ENCODE measurements around the gene ITGB4.

ITGB4 gene

DNA sequence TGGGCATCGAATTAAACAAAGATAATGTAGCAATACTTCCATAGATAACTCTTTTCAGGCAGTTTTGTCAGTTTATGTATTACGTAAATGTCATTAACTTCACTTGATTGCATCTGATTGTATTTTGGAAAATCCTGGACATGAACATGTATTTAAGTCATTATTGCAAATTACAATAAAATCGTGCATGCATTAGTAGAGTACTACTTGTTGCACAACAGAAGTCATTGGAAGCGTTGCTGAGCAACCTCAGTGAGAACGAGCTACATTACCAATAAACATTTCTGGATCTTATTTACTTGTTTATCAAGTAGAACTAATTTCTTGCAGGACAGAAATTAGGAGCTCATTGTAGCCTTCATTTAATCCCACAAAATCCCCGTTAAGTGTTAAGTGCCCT lies 70.0 kb downstream of the ITGB4 start:
- no peak for DNase-seq (ENCODE audit: low read depth)

DNA sequence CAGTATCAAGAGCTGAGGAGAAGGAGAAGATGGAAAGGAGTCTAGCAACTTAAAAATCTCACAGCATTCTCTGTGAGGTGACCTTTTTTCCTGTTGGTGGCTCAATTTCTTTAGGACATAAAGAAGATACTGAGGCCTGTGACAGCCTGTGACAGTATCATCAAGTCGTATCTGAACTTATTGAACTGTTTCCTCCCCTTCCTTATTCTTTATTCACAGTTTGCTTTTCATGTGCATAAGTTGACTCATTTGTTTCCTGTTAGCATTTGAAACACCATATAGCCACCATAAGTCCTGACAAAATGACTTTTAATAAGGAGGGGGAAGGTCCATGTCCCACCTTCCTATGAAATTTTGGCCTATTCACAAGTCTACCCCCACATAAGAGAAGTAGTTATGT lies 72.2 kb downstream of the ITGB4 start:
- DNase-seq (ENCODE audit: low read depth) = no peak

DNA sequence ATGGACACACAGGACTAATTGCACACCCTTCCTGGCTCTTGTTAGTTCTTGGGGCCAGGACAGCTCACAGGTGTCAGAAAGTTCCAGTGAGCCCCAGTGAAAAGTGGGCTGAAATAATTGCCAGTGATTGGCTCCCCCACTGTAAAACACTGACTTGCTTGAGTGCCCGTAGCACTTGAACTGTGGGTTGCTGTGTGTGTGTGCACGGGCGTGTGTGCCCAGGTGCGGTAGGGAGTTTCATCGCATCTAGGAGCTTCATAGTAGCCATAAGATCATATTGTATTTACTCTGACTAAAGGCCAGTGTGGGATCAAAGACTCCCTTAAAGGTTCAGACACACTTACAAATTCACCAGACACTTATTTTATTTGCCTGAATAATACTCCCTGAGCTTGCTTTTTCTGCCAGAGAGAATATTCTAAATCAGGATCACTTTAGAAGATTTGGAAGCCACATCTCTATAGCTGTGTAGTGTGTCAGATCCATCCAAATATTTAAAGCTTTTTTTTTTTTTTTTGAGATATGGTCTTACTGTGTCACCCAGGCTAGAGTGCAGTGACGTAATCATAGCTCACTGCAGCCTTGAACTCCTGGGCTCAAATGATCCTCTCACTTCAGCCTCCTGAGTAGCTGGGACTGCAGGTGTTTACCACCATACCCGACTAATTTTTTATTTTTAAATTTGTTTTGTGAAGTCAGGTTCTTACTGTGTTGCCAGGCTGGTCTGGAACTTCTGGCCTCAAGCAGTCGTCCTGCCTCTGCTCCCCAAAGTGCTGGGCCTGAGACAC lies 74.8 kb downstream of the ITGB4 start:
- no peak for DNase-seq (ENCODE audit: low read depth)

DNA sequence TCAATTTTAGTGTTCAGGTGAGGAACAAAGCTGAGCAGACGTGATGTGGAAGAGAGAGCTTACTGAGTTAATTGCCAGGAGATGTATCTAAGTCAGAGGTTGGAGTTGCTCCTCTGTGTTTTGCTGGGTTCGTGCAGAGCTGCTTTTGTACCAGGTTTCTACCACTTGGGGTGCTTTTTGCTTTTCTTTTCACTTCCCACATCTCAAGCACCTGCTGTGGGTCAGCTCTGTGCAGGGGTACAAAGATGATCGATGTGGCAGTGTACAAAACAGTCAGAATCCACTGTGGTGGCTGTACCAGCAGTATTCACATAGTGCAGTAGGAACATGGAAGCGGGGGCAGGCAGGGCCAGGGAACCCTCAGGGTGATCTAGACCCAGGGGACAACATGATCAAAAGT lies 78.1 kb downstream of the ITGB4 start:
- DNase-seq (ENCODE audit: low read depth) = no peak

DNA sequence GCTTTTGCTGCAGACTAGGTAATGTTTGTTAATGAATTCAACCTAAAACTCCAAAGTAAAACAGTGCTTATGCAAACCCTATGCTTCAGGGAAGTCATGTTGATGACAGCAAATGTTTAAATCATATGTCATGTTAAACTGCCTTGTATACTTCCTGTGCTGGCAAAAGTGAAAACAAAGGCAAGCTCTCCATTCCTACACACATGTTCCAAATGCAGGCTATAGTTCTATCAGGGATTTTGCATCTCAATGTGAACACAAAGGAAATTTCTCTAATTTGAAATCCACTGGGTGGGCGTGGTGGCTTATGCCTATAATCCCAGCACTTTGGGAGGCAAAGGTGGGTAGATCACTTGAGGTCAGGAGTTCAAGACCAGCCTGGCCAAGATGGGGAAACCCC lies 82.6 kb downstream of the ITGB4 start:
- no peak for DNase-seq (ENCODE audit: low read depth)

DNA sequence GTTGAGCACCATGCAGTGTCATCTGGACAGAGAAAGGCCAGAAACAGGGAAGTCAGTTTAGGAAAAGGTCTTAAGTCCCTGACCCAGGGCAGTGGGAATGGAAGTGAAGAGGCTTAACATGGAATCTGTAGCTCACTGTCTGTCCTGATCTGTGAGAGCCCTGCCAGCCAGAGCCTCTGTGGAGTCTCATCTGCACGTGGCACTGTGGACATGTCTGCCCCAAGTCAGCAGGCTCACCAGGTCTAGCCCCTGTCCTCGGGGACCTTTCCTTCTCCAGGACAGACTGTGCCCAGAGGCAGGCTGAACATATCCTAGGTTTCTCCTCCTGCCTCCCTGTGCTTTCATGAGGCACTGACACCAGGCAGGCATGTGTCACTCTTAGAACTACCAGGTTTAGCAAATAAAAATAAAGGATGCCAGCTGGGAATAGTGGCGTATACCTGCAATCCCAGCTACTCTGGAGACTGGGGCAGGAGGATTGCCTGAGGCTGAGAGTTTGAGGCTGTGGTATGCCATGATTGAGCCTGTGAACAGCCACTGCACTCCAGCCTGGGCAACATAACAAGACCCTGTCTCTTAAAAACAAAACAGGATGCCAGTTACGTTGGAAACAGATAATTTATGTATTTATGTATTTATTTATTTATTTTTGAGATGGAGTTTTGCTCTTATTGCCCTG lies 85.7 kb downstream of the ITGB4 start:
- DNase-seq (ENCODE audit: low read depth) = no peak

Data from GM04504 (cell line).